Hippocampal formation (tissue), 2 donors: ENCODE measurements around the gene BRD3OS.
"Not testable (repeated sequence)": the region's sequence is repeated elsewhere in the genome, so short reads cannot be mapped to it uniquely, and the experiment has no call there.

Experiments
- DNase-seq, 2 donors: peaks; one replicate each; lab custom pipeline; 2025; lab: John Stamatoyannopoulos, UW

Gene BRD3OS

DNA sequence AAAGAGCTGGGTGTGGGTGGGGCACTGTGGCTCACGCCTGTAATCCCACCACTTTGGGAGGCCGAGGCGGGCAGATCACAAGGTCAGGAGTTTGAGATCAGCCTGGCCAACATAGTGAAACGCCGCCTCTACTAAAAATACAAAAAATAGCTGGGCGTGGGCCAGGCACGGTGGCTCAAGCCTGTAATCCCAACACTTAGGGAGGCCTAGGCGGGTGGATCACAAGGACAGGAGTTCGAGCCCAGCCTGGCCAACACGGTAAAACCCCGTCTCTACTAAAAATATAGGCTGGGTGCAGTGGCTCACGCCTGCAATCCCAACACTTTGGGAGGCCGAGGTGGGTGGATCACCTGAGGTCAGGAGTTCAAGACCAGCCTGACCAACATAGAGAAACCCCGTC, 36.5 kb upstream of the BRD3OS start:
- DNase-seq, result not testable (repeated sequence)

- no peak for DNase-seq
Observed at GRCh38 chr9:133989625-133990365, 35.5 kb upstream of the BRD3OS start.

DNA sequence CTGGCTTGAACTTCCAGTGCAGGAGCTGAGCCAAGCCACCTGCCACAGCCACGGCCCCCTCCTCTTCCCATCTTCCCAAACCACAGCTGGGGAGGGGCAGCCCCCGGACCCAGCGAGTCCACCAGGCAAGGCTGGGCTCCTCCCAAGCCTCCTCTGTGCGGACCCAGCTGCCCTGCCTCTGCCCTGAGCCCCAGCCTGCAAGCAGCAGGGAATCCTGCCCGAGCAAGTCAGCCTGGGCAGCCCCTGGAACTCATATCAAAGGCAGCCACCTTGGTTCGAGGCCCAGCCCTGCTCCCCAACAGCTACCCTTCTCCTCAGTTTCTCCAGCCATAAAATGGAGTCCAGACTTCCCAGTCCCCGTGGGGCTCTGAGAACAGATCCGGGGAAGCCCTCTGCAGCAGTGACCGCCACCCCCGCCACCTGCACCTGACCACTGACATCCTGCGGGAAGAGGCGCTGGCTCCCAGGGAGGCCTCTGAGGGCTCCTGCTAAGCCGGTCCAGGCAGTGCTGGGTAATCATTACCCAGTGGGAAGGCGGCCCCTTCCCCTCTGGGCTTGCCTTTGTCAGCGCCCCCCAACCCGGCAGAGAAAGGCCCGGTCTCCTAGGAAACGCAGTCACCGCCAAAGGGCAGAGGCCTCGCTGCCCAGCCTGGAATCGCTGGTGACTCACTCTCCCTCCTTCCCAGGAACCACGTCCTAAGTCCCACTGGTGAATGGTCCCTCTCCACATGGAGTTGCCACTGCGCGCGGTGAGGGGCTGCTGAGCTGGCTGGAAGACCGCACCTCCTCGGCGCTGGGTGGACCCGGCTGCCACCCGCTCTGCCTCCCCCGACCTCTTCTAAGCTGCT, 34.7 kb upstream of the BRD3OS start:
- no peak for DNase-seq

DNA sequence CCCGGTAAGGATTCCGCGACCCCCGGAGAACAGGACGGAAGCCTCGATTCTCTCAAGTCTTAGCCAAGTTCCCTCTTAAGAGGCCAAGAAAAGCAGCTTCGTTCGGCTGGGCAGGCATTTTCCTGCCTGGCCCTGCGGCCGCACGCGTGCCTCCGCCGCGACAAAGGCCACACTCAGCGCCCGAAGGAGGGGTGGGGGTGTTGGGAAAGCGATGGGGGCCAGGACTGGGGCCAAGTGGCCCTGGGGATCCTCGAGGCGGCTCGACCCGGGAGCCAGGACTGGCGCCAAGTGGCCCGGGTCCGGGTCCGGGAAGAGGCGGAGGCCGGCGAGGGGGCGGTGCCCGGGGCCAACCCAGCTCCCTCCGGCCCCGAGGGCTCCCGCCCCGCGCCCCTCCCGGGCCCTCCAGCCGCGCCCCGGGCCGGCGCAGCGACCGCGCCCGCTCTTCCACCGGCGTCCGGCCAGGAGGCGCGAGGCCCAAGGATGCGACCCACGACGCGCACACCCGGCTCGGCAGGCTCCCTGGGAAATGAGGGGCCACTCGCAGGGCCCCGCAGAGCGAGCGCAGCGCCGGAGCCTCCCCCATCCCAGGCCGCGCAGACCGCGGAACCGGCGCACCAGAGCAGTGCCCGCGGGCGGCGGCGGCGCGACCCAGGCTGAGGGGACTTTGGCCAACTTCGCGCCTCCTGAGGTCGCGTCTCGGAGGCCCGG, 33.9 kb upstream of the BRD3OS start:
- no peak for DNase-seq

- DNase-seq, result peak in 1 of 2 donors; percentile 21
Observed at GRCh38 chr9:133991964-133992779, 33.1 kb upstream of the BRD3OS start, which contains the start of gene VAV2. VAV2 (minus strand) TSS chr9:133992324; CDS start chr9:133992278, 46 bp downstream.

DNA sequence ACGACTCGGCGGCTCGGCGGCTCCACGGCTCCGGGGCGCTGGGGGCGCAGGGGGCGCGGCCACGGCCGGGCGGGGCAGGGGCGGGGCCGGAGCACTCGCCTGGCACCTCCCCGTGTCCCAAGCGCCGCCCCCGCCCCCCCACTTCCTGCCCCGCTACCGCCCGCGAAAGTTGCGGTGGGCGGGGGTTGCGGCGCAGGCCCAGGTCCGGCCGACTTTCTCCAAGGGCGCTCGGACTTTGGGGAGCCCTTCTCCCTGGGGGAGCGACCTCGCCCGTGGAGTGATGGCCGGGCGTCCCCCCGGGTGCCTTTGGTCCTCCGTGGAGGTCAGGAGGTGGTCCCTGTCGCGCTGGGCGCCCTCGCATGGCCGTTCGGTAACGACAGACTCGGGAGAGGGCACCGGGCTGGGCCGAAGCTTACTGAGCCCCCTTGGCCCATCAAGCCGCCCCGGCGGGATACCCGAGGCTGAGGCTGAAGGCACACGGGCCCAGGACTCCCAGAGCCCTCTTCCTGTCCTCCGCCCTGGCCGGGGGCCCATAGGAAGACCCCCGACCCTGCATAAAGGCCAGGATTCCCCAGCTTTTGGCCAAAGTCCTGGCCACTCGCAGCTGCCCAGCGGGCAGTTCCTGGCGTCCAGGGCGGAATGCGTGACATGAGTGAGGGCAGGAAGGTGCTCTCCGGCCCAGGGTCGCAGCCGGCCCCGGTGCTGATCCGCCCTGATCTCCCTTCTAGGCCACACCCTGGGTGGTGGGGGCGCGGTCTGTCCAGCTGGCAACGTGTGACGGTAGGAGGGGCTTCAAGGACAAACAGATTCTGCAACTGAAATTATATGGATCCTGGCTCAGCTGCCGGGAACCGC, 32.3 kb upstream of the BRD3OS start:
- peak in 1 of 2 donors; percentile 64 for DNase-seq

- no peak for DNase-seq
Observed at GRCh38 chr9:133993635-133994253, 31.5 kb upstream of the BRD3OS start.

GRCh38 chr9:133994353-133995011, 30.8 kb upstream of the BRD3OS start:
- peak; percentile 40 to 67 for DNase-seq

DNA sequence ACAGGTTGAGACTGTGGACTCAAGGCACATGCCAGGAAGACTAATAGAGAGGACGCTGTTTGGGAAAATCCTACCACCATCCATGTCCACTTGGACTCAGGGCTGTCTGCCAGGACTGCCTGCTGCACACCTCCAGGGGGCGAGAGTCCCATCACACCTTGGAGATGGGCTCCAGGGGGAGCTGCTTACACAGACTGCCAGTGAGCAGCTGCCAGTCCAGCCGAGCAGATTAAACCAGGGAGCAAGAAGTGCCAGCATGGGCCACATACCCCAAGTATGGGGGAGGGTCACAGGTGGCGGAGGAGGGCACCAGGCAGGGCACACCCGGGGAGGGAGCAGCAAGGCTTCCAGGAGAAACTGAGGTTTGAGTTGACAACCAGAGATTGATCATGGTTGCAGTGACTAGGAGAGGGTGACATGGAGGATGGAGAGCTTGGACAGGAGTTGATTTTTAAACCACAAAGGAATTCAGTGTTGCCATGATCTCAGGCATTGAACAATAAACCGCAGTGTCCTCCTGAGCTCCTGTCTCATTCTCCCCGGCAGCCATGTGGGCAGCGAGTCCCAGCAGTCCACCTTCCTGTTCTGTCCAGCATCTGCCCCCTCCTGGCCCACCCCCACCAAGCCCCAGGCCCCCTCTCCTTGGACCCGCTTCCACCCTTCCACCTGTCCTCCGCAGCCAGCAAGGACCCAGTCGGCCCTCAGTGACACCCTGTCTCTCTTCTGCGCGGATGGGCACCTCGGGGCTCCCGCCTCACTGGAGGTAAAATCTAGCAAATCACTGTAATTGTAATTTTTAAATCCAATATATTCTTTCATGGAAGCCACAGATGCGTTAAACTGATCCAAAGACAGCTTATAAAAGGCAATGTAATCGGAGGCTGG, 30.0 kb upstream of the BRD3OS start:
- no peak for DNase-seq

DNA sequence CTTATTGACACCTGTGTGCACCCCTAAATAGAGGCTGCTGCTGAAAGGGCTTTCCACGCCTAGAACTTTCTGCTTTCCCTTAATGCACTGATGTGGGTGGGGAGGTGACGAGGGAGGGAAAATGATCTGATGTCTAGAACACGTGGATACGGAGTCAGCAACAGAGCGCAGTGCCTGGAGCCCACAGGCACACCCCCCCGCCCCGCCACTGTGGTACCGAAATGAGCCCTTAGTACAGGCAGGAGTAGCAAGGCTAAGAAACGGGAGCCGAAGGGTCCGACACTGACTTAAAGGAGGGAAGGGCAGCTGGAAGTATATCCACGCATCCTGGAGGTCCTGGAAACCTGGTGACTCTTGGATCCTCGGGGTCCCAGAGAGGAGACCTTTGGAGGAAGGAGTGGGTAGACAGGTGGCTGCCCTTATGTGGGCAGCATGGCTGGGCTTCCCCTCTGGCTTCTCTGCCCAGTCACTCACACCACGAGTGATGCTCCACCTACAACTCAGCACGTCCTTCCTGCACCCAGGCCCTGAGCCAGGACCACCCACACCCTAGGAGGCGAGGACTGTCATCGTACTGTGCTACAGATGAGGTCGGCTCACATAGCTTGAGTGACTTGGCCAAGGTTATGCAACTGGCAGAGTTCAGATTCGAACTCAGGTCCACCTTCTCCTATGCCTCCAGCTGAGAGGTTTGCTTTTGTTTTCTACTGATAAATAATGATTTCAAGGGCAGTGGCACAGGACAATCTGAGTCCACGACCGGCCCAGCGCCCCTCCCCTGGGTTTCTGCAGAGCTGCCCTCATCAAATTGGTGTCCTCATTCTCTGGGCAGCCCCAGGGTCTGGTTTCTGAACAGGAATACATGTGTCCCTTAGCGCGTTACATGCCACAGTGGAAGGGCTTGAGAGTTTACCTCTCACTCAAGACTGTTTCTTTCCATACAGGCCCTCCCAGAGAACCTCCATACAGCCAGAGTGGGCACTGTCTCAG, 28.5 kb upstream of the BRD3OS start:
- DNase-seq, result no peak

GRCh38 chr9:133997584-133997983, 27.7 kb upstream of the BRD3OS start:
- no peak for DNase-seq

DNA sequence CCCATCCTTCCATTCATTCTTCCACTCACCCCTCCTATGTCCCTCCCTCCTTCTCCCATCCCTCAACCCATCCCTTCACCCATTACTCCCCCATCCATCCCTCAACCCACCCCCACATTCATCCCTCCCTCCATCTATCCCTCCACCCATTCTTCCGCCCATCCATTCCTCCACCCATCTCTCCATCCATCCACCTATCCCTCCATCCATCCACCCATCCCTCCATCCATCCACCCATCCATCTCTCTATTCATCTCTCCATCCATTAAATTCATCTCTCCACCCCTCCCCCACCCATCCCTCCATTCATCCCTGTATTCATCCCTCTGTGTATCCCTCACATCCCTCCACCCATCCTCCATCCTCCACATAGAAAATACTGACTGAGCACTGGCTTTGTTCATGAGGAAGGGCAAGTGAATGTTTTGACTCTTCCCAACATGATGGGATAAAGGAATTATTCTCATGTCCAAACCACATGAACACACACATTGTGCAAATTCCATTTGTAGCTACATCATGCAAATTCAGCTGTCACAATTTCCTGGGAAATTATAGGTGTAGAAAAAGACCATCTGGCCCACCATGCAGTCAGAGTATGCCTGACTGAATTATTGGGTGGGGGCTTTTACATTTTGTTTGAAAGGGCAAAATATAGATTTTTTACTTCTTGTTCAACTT, 26.2 kb upstream of the BRD3OS start:
- no peak for DNase-seq

- DNase-seq, result no peak
Observed at GRCh38 chr9:133999851-134000265, 25.4 kb upstream of the BRD3OS start.

DNA sequence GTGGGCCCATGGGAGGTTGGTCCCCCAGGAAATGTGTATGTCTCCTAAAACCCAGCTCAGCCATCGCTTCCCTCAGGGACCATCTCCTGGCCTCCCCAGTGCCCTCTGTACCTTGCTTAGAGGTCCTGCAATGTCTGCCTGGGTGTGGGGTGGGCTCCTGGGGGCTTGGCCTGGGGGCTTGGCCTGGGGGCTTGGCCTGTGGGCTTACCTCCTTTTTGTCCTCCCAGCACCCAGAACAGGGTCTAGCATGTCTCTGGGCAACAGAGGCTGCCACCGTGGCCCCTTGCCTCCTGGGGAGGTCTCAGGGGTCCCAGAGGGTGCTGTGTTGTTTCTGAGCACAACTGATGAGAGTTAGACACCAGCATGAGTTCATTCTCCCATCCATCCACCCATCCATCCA, 22.5 kb upstream of the BRD3OS start:
- no peak for DNase-seq

DNA sequence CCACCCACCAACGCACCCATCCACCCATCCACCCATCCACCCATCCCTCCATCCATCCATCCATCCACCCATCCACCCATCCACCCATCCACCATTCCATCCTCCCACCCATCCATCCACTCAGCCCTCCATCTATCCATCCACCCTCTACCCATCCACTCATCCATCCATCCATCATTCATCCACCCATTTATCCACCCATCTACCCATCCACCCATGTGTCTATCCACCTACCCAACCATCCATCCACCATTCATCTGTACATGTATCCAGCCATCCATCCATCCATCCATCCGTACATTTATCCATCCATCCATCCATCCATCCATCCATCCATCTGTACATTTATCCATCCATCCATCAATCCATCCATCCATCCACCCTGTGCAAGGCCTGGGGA, 22.0 kb upstream of the BRD3OS start:
- DNase-seq, result no peak

GRCh38 chr9:134004131-134004873, 21.0 kb upstream of the BRD3OS start:
- no peak for DNase-seq
